Umbilical cord (tissue), 2 donors: ENCODE data around the gene MIEF1. TPM values are rescaled to one million over a fixed set of nuclear protein-coding genes. Genes with fewer than 3 reads are reported as not detected.

Experiments used
- DNase-seq: peaks from one replicate; pipeline ENCODE4 v3.0.0-alpha.2; 2015; ENCODE audit warnings: low spot score
- total RNA-seq: library from RNA; depleted of rRNA; stranded (reverse); fragments of >200 nt; gene quantifications from one replicate; pipeline ENCODE4 v1.2.3, GENCODE V29; 2014; ENCODE audit warnings: low replicate concordance; ENCODE audit not compliant: insufficient read depth

The MIEF1 gene
- total RNA-seq, 1 donor from 2014 or later: 7.0 TPM

GRCh38 chr22:39528080-39528661 is 26.1 kb downstream of the MIEF1 start:
- DNase-seq: no peak

- DNase-seq: peak; percentile 88
Measured at GRCh38 chr22:39528681-39529486, 26.8 kb downstream of the MIEF1 start.

- DNase-seq: no peak
Measured at GRCh38 chr22:39529487-39529851, 27.4 kb downstream of the MIEF1 start.

- no peak for DNase-seq
Measured at GRCh38 chr22:39530116-39530515, 28.0 kb downstream of the MIEF1 start.

GRCh38 chr22:39530692-39531331 is 28.7 kb downstream of the MIEF1 start:
- DNase-seq: no peak

GRCh38 chr22:39532215-39533073 is 30.4 kb downstream of the MIEF1 start, which contains the start of gene RPS19BP1:
Gene RPS19BP1 (minus strand): TSS chr22:39532748. CDS start chr22:39532738, 10 bp downstream.
- peak; percentile 100 for DNase-seq

GRCh38 chr22:39534092-39534506 is 32.0 kb downstream of the MIEF1 start:
- DNase-seq: no peak

- peak; percentile 75 for DNase-seq
Measured at GRCh38 chr22:39534591-39535356, 32.7 kb downstream of the MIEF1 start.

- no peak for DNase-seq
Measured at GRCh38 chr22:39535357-39535725, 33.3 kb downstream of the MIEF1 start.

GRCh38 chr22:39535831-39536449 is 33.9 kb downstream of the MIEF1 start:
- DNase-seq: no peak

GRCh38 chr22:39536711-39537110 is 34.6 kb downstream of the MIEF1 start:
- DNase-seq: no peak

GRCh38 chr22:39537975-39538374 is 35.9 kb downstream of the MIEF1 start:
- no peak for DNase-seq

- DNase-seq: no peak
Measured at GRCh38 chr22:39543095-39543494, 41.0 kb downstream of the MIEF1 start.

- DNase-seq: no peak
Measured at GRCh38 chr22:39545386-39546365, 43.6 kb downstream of the MIEF1 start.

GRCh38 chr22:39546889-39547586 is 44.9 kb downstream of the MIEF1 start:
- no peak for DNase-seq

- DNase-seq: no peak
Measured at GRCh38 chr22:39547587-39547947, 45.5 kb downstream of the MIEF1 start.

GRCh38 chr22:39553429-39553828 is 51.3 kb downstream of the MIEF1 start:
- no peak for DNase-seq

GRCh38 chr22:39554151-39554550 is 52.1 kb downstream of the MIEF1 start:
- no peak for DNase-seq
